Panc1 (cell line): ENCODE results near the gene NPEPL1. TPM values are rescaled to one million over a fixed set of nuclear protein-coding genes. Genes with fewer than 3 reads are reported as not detected.

Source experiments
- ATAC-seq: fragments of 200-7000 bp; cut with Tn5 transposase; 2 replicates; pipeline ENCODE4 v1.9.1; 2020; ENCODE audit warnings: mild to moderate bottlenecking, moderate library complexity
- BruUV-seq: library from RNA; stranded (reverse); fragments of 400-500 nt; replicated peaks from 2 replicates; lab custom pipeline; 2021; lab: Mats Ljungman, UMichigan
- CTCF ChIA-PET: fragments of 300-600 bp; sonication (Branson Sonifier 250); formaldehyde crosslinking; loops from one replicate; lab custom pipeline; 2022; ENCODE audit warnings: antibody characterized with exemption; lab: Charles Lee
- POLR2A ChIA-PET: fragments of 300-600 bp; sonication (Branson Sonifier 250); formaldehyde crosslinking; loops from one replicate; lab custom pipeline; 2022; ENCODE audit warnings: antibody characterized with exemption; lab: Charles Lee
- DNase-seq: peaks from one replicate; pipeline ENCODE4 v3.0.0-alpha.2; 2010; ENCODE audit warnings: low read depth, low spot score
- H3K27ac ChIP-seq: 2 replicates; pipeline ENCODE4 v1.5.1; 2011; ENCODE audit warnings: mild to moderate bottlenecking, low read length, inconsistent platforms
- H3K27me3 ChIP-seq: fragments of 200-500 bp; sonication (Bioruptor generic); 2 replicates; pipeline ENCODE4 v1.6.0; 2014; ENCODE audit warnings: low read length, inconsistent platforms; ENCODE audit not compliant: control insufficient read depth, insufficient read depth
- H3K36me3 ChIP-seq: fragments of 200-500 bp; sonication (Bioruptor generic); 2 replicates; pipeline ENCODE4 v1.5.1; 2014; ENCODE audit warnings: inconsistent platforms, mild to moderate bottlenecking, low read length, moderate library complexity; ENCODE audit not compliant: control insufficient read depth, insufficient read depth
- H3K4me1 ChIP-seq: 2 replicates; pipeline ENCODE4 v1.5.1; 2011; ENCODE audit warnings: inconsistent platforms, mild to moderate bottlenecking, low read length, moderate library complexity; ENCODE audit not compliant: control insufficient read depth, insufficient read depth
- H3K4me3 ChIP-seq, 2 experiments: 2 replicates each; pipeline ENCODE4 v1.5.1; 2011 to 2012; ENCODE audit warnings: low read depth in 2 of 2, low read length in 2 of 2, mild to moderate bottlenecking in 2 of 2, inconsistent platforms in 1 of 2, moderate library complexity in 1 of 2
- H3K9me3 ChIP-seq: fragments of 200-500 bp; sonication (Bioruptor generic); 2 replicates; pipeline ENCODE4 v1.5.1; 2014; ENCODE audit warnings: low read depth, mild to moderate bottlenecking, inconsistent platforms, low read length, moderate library complexity; ENCODE audit not compliant: control insufficient read depth, insufficient read depth
- CTCF ChIP-seq: fragments of 450-650 bp; IDR thresholded peaks from 2 replicates; pipeline ENCODE4 v1.5.1; 2017; ENCODE audit warnings: mild to moderate bottlenecking
- POLR2AphosphoS5 ChIP-seq: IDR thresholded peaks from 2 replicates; pipeline ENCODE4 v1.6.1; 2012; ENCODE audit warnings: mild to moderate bottlenecking, low read depth, low read length, moderate library complexity
- REST ChIP-seq, 2 experiments: IDR thresholded peaks; 2 replicates each; pipeline ENCODE4 v1.6.1; 2011 to 2012; ENCODE audit warnings: low read depth in 2 of 2, control low read depth in 1 of 2, low read length in 1 of 2, mild to moderate bottlenecking in 1 of 2, moderate library complexity in 1 of 2; ENCODE audit not compliant: insufficient read depth in 1 of 2
- SIN3A ChIP-seq: IDR thresholded peaks from 2 replicates; pipeline ENCODE4 v1.6.1; 2012; ENCODE audit warnings: low read depth, mild to moderate bottlenecking, low read length, moderate library complexity, borderline replicate concordance; ENCODE audit not compliant: insufficient read depth
- TCF7L2 ChIP-seq: IDR thresholded peaks from 2 replicates; pipeline ENCODE4 v1.6.1; 2011; ENCODE audit warnings: mild to moderate bottlenecking, low read depth, low read length, inconsistent platforms
- in situ Hi-C: cut with HindIII; loops from 2 replicates; pipeline ENCODE4 v1.10.0; 2016; ENCODE audit warnings: low sequenced_read_pairs, low pct_unique_long_range_greater_than_20kb
- intact Hi-C: fragments of 100-400 bp; cut with micrococcal nuclease; formaldehyde crosslinking; loops from one replicate; pipeline ENCODE4 v1.10.0; 2022; ENCODE audit not compliant: unreplicated experiment
- total RNA-seq: library from RNA; stranded (reverse); gene quantifications from one replicate; pipeline ENCODE4 v1.2.1, GENCODE V29; 2021; ENCODE audit not compliant: unreplicated experiment

NPEPL1 gene
- total RNA-seq, 1 experiment from 2014 or later, result 27.4 TPM

DNA sequence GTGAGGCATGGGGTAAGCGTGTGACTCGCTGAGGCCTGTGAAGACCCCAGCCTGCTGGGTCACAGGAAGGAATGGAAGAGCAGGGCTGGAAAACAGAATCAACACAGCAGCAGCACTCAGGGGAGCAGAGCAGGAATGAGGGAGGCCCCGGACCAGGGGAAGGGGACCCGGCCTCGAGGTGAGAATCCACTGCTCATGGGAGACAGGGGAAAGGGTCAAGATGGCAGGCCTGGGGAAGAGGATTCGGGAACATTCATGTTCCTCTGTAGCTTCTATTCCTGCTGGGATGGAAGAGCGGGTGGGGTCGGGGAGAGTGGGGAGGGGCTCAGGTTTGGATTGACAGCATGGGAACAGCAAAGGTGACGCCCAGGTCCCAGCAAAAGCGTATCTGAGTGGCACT, 59.4 kb downstream of the NPEPL1 start:
- no peak for DNase-seq
- in situ Hi-C loops, result no loop called here
- Histone ChIP-seq H3K36me3 (no peaks in the 10 kb centered on the region), H3K27me3 (peaks cover 3% of the 10 kb centered on the region), H3K4me1 (no peaks in the 10 kb centered on the region), H3K4me3 (no peak overlapping the region), H3K27ac (no peak overlapping the region), H3K9me3 (no peaks in the 10 kb centered on the region)
- ATAC-seq, result no peak
- no peak for TF ChIP-seq CTCF
- TF ChIP-seq POLR2AphosphoS5, result no peak
- TF ChIP-seq SIN3A, result no peak
- TF ChIP-seq TCF7L2, result no peak
- no peak for TF ChIP-seq REST (IDR thresholded peaks at IDR 0.05; ENCODE audit: insufficient read depth in 1 of 2, low read depth in 2 of 2, low read length in 1 of 2)
- BruUV-seq, result no TSS peak
- intact Hi-C loops, result no loop called here
- ChIA-PET CTCF (interaction anchor here (0.6 kb wide), 1 partner anchor 77 kb away, joined by 3 read pairs; no protein-coding TSS in a partner anchor), POLR2A (no interaction called here)

- in situ Hi-C loops (no loop called here), intact Hi-C loops (no loop called here)
- ATAC-seq (no peak), DNase-seq (no peak)
- H3K9me3 ChIP-seq, result no peaks in the 10 kb centered on the region
- peaks cover 3% of the 10 kb centered on the region for H3K27me3 ChIP-seq
- no peak overlapping the region for H3K4me3 ChIP-seq
- no peaks in the 10 kb centered on the region for H3K36me3 ChIP-seq
- no peak overlapping the region for H3K27ac ChIP-seq
- ChIA-PET POLR2A (no interaction called here), CTCF (no interaction called here)
- TF ChIP-seq SIN3A (no peak), CTCF (no peak), REST (IDR thresholded peaks at IDR 0.05; ENCODE audit: insufficient read depth in 1 of 2, low read depth in 2 of 2, low read length in 1 of 2) (no peak)
- BruUV-seq, result no TSS peak
- H3K4me1 ChIP-seq, result no peaks in the 10 kb centered on the region
These were observed 60.0 kb downstream of the NPEPL1 start for GRCh38 chr20:58752565-58752964.
